ENCODE data around the gene HSPG2. TPM values are rescaled to one million over a fixed set of nuclear protein-coding genes. Genes with fewer than 3 reads are reported as not detected.
A peak's percentile ranks its signal among the peaks of the same experiment; 100 is the strongest.

Gene HSPG2
- total and polyA plus RNA-seq, 10 donors = 14.4 to 395 (median 151) TPM

- no peaks in the 10 kb centered on the region for H3K4me1 ChIP-seq
- no peaks in the 10 kb centered on the region for H3K27me3 ChIP-seq (replicated peaks in 1 of 7)
- intact Hi-C loops (cut with DNase I; ENCODE audit: low total_unique reads) = no loop called here
- H3K36me3 ChIP-seq = peaks cover 0 to 80% (median 36%) of the 10 kb centered on the region in 6 donors
- no peaks in the 10 kb centered on the region for H3K9me3 ChIP-seq
- no peak overlapping the region for H3K27ac ChIP-seq
- DNase-seq = peak; percentile 56
- no peak overlapping the region for H3K4me3 ChIP-seq
- no peak for TF ChIP-seq POLR2AphosphoS5 (IDR thresholded peaks at IDR 0.05)
- no peak for TF ChIP-seq CTCF (IDR thresholded peaks at IDR 0.05 in 8 of 11, conservative IDR thresholded peaks at IDR 0.05 in 3 of 11)
- no peak for TF ChIP-seq POLR2A (IDR thresholded peaks at IDR 0.05)
- 69 to 90% (median 82%) methylated on average over 10 to 11 of the region's 11 CpGs for WGBS, 5 donors
These were observed 58.2 kb downstream of the HSPG2 start for GRCh38 chr1:21878840-21879478.

- no peaks in the 10 kb centered on the region for H3K4me1 ChIP-seq
- no peak overlapping the region for H3K27ac ChIP-seq
- WGBS, 5 donors = 89 to 96% (median 91%) methylated on average over 22 to 25 of the region's 25 CpGs
- TF ChIP-seq POLR2AphosphoS5 (IDR thresholded peaks at IDR 0.05) (peak in 1 of 3 donors; percentile 29), POLR2A (IDR thresholded peaks at IDR 0.05) (no peak)
- no peak overlapping the region for H3K4me3 ChIP-seq
- intact Hi-C loops (cut with DNase I; ENCODE audit: low total_unique reads) = no loop called here
- peak; percentile 60 for DNase-seq
- peaks cover 0 to 87% (median 40%) of the 10 kb centered on the region in 6 donors for H3K36me3 ChIP-seq
- no peaks in the 10 kb centered on the region for H3K9me3 ChIP-seq
- H3K27me3 ChIP-seq (replicated peaks in 1 of 7) = no peaks in the 10 kb centered on the region
These were observed 58.9 kb downstream of the HSPG2 start for GRCh38 chr1:21878009-21878773.

GRCh38 chr1:21876267-21876666, 60.8 kb downstream of the HSPG2 start:
- Histone ChIP-seq H3K27ac (no peak overlapping the region), H3K4me1 (no peaks in the 10 kb centered on the region), H3K4me3 (no peak overlapping the region), H3K9me3 (no peaks in the 10 kb centered on the region), H3K36me3 (peaks cover 0 to 99% (median 54%) of the 10 kb centered on the region in 6 donors), H3K27me3 (replicated peaks in 1 of 7) (no peaks in the 10 kb centered on the region)
- DNase-seq = peak; percentile 69
- 85 to 98% (median 92%) methylated on average over 13 to 16 of the region's 16 CpGs for WGBS, 5 donors
- TF ChIP-seq POLR2A (IDR thresholded peaks at IDR 0.05) (no peak), CTCF (IDR thresholded peaks at IDR 0.05 in 8 of 11, conservative IDR thresholded peaks at IDR 0.05 in 3 of 11) (no peak)
- intact Hi-C loops (cut with DNase I; ENCODE audit: low total_unique reads) = no loop called here

- Histone ChIP-seq H3K9me3 (no peaks in the 10 kb centered on the region), H3K4me3 (no peak overlapping the region), H3K36me3 (peaks cover 0 to 99% (median 50%) of the 10 kb centered on the region in 6 donors), H3K4me1 (no peaks in the 10 kb centered on the region), H3K27me3 (replicated peaks in 1 of 7) (no peaks in the 10 kb centered on the region), H3K27ac (no peak overlapping the region)
- no peak for TF ChIP-seq CTCF (IDR thresholded peaks at IDR 0.05 in 8 of 11, conservative IDR thresholded peaks at IDR 0.05 in 3 of 11)
- peak in 1 of 3 donors; percentile 32 for TF ChIP-seq POLR2AphosphoS5 (IDR thresholded peaks at IDR 0.05)
- no peak for TF ChIP-seq POLR2A (IDR thresholded peaks at IDR 0.05)
- intact Hi-C loops (cut with DNase I; ENCODE audit: low total_unique reads) = no loop called here
- DNase-seq = peak; percentile 58
- 89 to 95% (median 95%) methylated on average over 15 to 16 of the region's 16 CpGs for WGBS, 5 donors
These were observed 61.5 kb downstream of the HSPG2 start for GRCh38 chr1:21875621-21876063.

All from spleen (tissue), 11 donors.